Activated T-cell treated with anti-CD3 and anti-CD28 coated beads, Interleukin-2, amount 50 U/mL, for 1 hour (primary cell): Measurements from ENCODE around the gene SLC22A31.

ENCODE experiments used
- DNase-seq: peaks from one replicate; pipeline ENCODE4 v3.0.0-alpha.2; 2020

Gene SLC22A31

DNA sequence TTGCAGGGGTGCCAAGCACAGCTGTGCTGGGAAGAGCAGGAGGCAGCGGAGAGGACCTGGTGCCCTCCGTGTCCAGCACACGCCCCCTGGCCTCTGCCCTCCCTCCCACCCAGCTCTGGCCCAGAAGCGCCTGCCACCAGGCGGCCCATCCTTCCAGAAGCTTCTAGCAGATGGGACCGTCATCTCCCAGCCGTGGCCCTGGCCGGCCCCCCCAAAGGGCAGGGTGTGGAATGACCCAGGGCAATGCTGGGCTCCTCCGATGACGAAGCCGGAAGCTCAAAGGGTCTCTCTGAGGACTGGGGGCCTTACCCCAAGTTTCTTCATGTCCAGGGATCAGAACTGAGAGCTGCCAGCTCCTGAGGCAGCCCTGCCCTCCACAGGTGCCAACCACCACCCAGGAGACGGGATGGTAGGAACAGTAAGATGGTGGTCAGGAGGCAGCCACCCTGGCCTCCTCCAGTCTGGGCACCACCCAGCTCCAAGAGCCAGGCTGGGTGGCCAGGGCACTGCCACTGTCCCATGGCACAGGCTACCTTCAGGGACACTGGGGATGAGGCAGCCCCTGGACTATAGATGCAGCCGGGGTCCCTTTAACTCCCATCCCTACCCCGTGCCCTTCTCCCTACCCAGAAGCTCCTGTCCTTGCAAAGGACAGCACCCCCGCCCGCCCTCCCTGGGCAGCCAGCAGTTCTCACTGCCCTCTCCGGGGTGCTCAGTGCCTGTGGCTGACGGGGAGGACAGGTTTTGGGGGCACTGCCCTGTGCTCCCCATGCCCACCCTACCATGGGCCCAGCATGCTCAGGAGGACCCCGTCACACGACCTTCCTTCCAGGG is 35.3 kb downstream of the SLC22A31 start:
- DNase-seq, result no peak

DNA sequence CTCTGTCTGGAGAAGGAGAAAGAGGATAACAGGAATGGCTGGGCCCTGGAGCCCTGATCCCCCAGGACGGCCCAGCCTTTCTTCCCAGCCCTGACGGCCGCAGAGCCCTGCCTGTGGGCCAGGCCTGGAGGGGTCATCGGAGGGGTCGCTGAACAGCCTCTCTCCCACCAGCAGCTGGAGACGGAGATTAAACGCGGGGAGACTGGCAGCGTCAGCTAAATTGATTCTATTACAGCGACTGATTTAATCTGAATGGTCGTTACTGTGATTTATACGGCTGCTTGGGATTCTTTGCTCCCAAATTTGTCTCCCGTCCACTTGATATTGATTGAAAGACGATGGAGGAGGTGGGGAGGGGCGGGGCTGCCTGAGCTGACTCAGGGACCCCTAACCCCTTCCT is 35.9 kb downstream of the SLC22A31 start:
- no peak for DNase-seq

DNA sequence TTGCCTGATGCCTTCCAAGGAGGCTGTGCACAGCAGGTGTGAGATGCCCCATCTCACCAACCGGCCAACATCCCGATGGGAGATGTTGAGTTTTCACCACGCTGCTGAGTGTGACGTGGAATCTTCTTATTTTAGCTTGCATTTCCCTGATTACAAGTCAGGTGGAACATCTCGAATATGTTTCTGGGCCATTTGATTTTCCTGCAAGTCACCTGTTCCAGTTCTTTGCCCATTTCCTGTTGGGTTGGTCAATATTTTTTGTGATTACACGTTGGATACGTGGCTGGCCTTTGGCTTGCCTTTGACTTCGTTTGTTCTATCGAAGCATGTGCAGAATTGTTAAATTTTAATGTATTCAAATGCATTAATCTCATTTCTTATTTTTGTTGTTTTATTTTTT is 37.0 kb downstream of the SLC22A31 start:
- no peak for DNase-seq

DNA sequence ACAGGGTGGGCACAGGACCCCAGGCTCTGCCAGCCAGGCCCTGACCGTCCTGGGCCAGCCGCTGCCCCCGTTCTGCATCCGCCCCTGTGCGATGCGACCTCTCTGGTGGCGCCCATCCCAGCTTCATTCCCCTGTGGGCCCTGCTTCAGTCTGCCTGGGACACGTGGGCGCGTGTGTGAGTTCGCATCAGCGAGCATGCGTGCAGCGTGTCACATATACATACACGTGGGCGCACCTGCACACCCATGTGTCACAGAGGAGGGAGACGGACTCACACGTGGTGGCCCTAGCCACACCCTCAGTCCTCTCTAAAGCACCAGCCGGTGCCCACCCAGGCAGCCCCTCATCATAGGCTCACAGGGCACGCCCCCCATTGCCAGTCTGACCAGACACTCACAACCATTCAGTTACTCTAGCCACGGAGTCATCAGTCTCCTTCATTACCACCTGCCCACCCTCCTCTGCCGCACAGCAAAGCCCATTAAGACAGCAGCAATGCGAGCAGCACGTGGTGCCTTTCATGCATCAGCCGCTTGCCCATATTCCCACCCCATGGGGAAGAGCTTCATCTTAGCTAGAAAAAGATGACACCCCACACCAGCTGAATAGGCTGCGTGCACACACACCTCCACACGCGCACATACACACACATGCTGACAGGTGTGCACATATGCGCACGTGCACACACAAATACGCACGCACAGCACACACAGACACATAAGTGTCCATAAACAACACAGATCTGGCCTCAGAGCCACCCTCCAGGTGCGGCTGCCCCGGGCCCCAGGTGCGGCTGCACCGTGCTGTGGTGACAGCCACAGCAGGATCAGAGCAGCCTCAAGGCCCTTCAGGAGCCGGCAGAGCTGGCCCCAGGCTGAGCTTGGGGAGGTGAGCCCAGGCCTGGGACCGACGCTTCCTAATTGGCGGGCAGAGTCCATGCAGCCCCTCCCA is 38.3 kb downstream of the SLC22A31 start:
- no peak for DNase-seq

DNA sequence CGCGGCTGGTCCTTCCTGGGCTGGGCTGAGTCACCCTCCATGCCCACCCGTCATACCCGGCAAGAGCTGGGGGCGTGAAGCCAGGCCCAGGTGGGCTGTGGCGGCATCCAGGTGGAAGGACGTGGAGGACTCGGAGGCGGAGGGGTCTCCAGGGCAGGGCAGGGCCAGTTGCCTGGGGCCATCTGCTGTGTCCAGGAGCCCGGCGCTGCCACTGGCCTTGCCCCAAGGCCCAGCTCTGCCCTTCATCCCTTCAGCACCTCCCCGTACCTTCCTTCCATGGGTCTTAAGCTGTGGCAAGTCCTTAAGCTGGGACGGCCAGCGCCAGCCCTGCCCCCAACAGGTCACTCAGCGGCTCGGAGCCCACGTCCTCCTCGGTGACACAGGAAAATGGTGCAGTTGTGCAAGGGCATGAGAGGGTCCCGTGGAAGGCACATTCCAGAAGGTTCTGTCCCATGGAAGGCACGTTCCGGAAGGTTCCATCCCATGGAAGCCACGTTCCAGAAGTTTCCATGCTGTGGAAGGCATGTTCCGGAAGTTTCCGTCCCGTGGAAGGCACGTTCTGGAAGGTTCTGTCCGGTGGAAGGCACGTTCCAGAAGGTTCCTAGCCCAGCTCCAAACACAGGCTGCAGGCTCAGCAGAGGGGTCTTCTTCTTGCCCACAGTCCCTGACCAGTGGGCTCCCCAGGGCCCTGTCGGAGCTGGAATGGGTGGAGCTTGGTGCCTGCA is 39.2 kb downstream of the SLC22A31 start:
- no peak for DNase-seq

DNA sequence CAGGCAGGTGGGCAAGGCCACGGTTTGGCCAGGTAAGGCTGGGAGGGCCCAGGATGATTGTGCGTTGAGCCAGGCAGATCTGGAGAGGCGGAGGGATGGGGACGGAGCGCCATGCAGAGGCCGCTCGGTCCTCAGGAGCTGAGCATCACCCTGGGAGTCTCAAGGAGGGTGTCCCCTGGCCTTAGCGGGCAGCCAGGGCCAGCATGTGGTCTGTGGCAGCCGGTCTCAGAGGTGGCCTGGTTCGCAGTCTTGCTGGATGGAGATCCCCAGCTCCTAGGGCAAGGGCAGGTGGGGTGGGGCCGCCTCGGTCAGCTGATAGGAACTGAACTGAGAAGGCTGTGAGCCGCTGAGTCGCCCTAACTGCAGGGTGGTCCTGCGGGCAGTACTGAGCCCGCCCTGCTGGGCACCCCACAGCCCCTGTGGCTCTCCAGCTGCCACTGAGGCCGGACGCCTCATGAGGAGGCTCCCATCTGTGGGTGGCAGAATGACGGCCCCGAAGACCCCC is 40.4 kb downstream of the SLC22A31 start:
- no peak for DNase-seq

DNA sequence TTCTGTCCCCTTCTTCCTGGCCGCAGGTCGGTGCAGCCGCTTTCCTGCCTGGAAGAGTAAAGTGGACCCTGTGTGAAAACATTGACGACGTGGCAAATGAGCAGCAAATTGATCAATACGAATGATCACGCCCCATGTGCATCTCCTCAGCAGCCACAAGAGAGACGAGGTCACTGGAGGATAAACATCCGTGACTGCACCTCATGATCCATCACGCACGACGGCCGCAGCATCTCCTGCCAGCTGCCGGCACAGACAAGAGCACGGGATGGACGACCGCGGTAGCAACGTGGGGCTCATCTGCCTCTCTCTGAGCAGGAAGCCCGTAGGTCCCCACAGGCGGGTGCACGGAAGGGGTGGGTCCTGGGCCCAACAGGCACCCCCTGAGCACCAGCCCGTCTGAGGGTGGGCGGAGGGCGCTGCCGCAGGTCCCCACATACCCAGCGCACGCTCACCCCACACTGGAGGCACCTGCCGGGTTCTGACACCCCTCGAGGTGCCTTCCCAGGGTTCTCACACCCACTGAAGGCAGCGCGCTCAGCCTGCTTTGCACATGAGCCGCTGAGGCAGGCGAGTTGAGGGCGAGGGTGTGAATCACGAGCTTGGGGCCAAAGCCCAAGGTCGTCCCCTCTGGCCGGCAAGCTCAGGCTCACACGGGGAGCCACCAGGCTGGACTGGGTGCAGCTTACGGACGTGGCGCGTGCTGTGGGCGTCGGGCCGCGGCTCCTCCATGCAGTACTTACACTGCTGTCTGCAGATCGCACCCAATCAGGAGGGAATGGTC is 41.1 kb downstream of the SLC22A31 start:
- DNase-seq, result no peak

DNA sequence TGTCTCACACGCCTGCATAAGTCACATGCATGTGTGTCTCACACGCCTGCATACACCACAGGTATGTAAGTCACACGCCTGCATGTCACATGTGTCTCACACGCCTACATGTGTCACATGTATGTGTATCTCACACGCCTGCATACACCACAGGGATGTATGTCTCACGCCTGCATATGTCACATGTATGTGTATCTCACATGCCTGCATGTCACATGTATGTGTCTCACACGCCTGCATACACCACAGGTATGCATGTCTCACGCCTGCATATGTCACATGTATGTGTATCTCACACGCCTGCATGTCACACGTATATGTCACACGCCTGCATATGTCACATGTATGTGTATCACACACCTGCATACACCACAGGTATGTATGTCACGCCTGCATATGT is 42.6 kb downstream of the SLC22A31 start:
- no peak for DNase-seq

DNA sequence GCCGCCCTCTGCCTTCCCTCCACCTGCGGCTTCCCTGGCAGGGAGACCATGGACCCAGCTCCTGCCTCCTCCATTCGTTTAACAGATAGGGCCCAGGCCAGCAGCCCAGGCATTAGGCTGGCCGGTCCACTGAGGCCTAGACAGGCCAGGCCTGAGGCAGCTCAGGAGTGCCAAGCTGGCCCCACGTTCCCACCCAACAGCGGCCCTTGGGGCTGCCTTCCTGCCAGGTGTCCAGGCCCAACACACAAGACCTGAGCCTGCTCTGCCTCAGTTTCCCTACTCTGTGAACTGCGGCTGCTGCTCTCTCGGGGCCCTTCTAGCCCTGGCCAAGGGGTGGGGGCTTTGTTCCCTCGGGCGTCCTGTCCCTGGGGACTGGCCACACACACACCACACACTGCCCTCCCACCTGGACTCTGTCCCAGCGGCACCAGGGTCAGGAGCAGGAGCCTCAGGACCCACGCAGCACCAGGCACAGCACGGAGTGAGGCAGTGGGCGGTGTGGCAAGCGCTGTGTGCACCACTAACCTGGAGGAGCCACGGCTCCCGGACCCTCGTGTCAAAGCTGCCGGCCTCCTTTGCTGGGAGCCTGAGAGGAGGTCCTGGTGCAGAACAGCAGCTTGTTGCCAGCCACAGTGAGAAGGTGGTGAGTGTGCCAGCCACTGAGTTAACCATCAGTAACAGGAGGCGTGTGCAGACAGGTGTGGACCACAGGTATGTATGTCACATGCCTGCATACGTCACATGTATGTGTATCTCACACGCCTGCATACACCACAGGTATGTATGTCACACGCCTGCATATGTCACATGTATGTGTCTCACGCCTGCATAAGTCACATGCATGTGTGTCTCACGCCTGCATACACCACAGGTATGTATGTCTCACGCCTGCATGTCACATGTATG is 43.3 kb downstream of the SLC22A31 start:
- no peak for DNase-seq

DNA sequence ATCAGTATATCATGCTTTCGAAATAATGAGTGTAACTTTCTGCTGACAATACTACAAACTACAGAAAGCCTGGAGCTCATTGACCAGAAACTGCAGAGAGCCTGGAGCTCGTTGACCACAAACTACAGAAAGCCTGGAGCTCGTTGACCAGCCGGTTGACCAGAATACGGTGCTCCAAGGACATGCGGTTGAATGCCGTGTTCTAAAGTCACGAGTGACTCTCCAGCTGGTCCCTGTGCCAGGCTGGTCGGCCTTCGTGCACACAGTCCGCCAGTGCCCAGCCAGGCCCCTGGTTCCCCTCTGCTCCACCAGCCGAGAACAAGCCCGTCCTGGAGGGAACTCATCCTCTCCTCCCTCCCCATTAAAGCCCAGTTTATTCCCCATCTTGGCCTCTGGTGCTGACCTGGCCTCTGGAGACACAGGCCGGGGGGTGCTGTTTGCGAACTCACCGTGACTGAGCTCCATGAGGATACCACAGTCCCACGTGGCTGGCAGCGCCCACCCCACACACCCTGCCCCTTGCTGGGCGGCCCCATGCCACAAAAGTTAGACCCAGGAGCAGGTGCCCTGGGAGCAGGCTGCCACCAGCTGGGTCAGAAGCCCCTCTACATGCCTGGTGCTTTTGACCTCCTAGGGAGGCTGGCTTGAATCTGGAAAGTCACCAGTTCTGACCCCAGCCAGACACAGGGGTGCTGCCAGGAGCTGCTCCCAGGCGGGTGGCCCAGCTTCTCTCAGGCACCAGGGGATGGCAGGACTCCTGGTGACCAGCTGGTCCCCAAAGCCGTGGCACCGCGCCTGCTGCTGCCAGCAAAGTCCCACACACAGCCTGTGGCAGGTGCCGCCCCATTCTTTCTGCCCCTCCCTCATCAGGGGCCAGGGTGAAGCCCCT is 44.2 kb downstream of the SLC22A31 start:
- no peak for DNase-seq

DNA sequence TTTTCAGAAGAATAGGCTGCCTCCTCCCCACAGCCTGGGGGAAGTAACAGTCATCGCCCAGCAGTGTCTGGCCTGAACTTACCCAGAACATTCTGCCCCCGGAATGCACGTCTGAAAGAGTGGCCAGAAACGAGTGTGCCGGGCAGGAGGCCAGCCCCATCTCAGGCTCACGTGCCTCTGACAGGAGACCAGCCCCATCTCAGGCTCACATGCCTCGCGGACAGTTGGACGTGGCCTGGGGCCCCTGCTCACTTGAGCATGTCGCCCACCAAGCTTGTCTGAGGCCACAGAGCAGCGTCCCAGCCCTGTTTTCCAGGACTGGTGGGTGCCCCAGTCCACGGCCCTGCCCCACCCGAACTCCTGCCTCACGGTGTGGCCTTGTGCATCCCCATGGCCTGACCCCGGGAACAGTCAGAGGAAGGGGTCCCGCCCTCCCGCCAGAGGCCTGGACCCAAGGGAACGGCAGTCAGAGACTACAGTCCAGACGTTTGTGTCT is 45.1 kb downstream of the SLC22A31 start:
- no peak for DNase-seq

DNA sequence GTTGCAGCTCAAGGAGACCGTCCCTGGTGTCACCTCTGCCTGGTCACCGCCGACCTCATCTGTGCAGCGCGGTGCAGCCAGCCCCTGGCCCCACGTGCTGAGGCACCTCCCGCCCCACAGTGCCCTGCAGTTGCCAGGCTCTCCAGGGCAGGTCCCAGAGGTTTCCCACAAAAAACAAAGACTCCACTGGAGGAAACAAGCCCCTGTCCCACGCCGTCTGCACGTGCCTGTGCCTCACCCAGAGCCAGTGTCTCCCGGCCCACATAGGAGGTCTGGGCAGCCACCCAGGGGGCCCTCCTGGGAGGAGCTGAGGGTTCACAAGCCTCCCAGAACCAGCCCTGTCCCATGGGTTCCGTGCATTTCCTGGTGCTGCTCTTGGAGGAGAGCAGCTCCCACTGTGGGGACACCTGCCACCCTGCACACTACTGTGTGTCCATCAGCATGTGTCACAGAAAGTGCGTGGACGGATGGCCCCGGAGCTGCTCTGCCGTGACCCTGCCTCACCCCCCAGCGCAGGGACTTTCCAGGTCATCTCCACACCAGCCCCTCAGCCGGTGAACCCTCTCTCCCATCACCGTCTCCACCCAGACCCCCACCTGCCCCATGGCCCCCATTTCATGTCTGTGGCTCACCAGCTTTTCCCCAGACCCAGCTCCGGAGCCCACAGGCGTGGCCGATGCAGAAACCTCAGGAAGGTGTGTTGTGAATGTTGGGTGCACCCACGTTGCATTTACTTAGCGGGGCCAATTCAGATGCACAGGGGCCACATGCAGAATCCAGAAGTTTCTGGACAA is 45.8 kb downstream of the SLC22A31 start:
- no peak for DNase-seq

DNA sequence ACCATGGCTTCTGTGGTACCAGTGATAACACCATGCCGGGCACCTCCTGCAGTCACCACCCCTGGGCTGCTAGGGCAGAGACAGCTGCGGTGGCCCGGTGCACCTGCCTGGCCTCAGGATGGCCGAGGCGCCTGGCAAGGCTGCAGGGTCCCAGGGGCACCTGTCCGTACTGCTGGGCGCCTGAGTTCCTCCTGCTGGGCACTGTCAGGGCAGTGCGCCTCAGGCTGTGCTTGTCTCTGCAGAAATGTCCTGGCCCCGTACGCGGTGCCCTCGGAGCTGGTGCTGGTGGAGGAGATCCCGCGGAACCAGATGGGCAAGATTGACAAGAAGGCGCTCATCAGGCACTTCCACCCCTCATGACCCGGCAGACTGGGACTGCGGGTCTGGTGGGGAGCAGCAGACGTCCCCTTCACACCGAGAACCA is 46.5 kb downstream of the SLC22A31 start:
- no peak for DNase-seq

DNA sequence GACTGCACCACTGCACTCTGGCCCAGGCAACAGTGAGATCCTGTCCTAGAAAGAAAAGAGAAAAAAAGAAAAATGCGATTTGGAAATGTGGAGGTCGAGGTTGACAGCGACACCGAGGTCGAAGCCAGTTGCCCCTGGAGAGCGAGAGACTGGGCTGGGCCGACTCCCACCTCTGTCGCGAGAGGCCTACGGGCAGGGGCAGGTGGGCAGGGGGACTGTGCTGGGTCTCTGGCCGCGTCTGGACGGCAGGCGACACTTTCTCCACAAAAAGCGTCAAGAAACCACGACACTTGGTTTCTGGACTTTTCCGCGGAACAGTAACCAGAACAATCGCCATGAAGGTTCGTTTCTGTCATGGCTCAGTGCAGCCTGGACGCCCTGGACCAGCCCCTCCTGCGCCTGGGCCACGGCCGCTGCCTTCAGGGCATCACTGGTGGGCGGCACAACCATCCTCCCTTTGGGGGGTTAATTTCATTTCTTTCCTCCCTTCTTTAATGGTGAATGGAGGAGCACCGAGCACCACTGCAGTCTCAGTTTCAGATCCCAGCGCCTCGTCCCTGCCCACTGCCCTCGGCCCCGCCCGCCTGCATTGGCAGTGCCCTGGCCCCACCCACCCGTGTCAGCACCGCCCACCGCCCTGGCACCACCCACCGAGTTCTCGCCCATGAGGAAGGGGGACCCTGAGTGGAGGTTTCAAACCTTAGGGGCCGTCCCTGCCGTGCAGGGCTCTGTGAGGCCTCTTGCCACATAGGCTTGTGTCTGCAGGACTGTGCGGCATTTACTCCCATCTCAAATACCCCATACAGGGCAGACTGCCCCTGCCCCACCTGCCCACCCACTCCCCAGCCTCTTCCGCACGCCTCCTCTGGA is 47.3 kb downstream of the SLC22A31 start:
- no peak for DNase-seq

DNA sequence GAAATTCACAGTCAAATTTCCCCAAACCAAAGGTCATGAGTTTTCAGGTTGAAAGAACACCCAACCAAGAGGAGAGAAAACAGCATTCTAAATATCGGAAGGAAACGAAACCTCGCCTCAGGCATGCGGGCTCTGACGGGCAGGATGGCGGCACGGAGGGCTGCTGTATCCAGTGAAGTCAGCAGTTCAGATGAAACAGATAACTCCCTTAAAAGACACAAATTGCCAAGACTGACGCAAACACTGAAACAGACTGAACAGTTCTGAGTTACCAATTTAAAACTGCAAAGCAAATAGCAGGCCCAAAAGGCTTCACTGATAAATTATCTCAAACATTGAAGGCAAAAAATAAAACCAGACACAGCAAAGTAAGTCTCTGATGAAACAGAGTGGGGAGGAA is 49.4 kb downstream of the SLC22A31 start:
- DNase-seq, result no peak

DNA sequence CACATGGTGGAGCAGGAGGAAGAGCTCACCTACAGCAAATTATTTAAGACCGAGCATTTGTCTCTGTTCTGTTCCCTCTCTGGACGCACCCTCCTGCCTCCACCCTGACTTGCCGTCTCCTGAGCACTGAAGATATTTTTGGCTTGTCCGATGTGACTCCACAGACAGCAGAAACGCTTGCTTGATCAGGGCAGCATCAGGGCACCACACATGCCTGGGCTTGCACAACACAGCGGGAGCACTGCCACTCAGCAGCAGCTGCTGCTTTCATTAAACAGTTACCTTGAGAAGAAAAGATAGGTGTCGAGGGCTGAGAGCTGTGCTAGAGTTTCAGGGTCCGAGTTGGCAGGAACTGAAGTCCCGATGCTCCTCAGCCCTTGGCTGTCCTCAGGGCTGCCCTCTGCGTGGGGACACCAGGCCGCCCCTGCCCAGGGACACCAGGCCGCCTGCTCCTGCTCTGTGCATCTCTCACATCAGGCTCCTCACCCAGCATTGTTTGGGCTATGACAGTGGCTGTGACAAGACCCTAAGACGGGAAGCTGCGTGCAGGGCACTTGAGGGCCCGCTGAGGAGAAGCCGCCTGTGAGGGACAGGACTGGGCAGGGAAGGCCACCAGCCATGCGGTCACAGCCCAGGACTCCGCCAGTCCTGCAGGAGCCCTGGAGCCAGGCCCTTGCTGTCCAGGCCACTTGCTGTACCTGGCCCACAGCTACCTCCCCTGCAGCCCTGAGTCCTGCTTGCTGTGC is 50.1 kb downstream of the SLC22A31 start:
- DNase-seq, result no peak

DNA sequence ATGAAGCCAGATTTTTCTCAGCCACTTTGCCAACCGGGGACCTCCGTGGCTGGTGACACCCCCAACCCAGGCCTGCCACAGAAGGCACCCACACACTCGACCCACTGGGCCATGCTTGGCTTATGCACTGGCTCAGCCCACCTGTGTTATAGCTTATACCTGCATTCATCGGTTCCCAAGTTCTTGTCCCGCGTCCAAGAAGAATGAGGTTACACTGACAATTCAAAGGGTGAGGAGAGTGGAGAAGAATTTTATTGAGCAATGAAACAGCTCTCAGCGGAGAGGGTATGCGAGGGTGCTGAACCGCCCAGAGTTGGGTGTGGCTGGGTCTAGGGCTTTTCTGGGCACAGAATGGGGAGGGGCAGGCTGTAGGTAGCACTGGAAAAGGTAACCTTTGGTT is 51.0 kb downstream of the SLC22A31 start:
- no peak for DNase-seq
